K562 (cell line): ENCODE results near the gene MRPL42. TPM values are rescaled to one million over a fixed set of nuclear protein-coding genes. Genes with fewer than 3 reads are reported as not detected.

Experiments used
- CSDE1 ChIP-seq, 2 experiments: fragments of 450-650 bp; IDR thresholded peaks; 2 replicates each; pipeline ENCODE4 v1.6.1; 2016; ENCODE audit warnings: mild to moderate bottlenecking in 1 of 2
- ILF3 ChIP-seq: fragments of 450-650 bp; IDR thresholded peaks from 2 replicates; pipeline ENCODE4 v1.6.1; 2018; ENCODE audit warnings: antibody characterized with exemption, mild to moderate bottlenecking, moderate library complexity, borderline replicate concordance
- MYC ChIP-seq, 2 experiments: fragments of 250-450 bp in 1 of 2; sonication (Bioruptor Pico) in 1 of 2; IDR thresholded peaks; 2 replicates each; pipeline versions ENCODE4 v1.5.1 to v1.6.1; 2012 to 2021; ENCODE audit warnings: low read depth in 2 of 2, borderline replicate concordance in 1 of 2, improper control_type of control experiment in 1 of 2, low read length in 1 of 2, mild to moderate bottlenecking in 1 of 2, moderate library complexity in 1 of 2
- ZNF668 ChIP-seq: fragments of 250-450 bp; sonication (Bioruptor Pico); IDR thresholded peaks from 2 replicates; pipeline ENCODE4 v1.8.0; 2022; ENCODE audit warnings: mild to moderate bottlenecking, inconsistent platforms
- polyA plus RNA-seq, 8 experiments: library from polyadenylated mRNA; depleted of rRNA in 4 of 8; stranded (reverse) in 5 of 8; unstranded in 3 of 8; fragments of >200 nt; fragmentation: Nextera tagmentation in 2 of 8; fragmentation: Illumina TruSeq in 1 of 8; extraction: Ambion mirVana in 2 of 8; extraction: Trizol in 1 of 8; gene quantifications; 2 replicates each; pipeline versions ENCODE4 v1.2.1 to v1.2.3, GENCODE V29; 2011 to 2014; ENCODE audit warnings: inconsistent platforms in 1 of 8, missing spikeins in 1 of 8
- total RNA-seq, 7 experiments: library from RNA; depleted of rRNA in 6 of 7; stranded (reverse); fragments of >200 nt in 6 of 7; fragmentation: Illumina TruSeq in 2 of 7; extraction: Trizol in 2 of 7; gene quantifications; 2 replicates each; pipeline versions ENCODE4 v1.2.1 to v1.2.3, GENCODE V29; 2011 to 2021; ENCODE audit warnings: low replicate concordance in 1 of 7
- TF ChIP-seq, protein P1 (sequence below), 2 experiments: fragments of 450-650 bp in 1 of 2; sonication (generic) in 1 of 2; formaldehyde crosslinking in 1 of 2; IDR thresholded peaks in 1 of 2; conservative IDR thresholded peaks in 1 of 2; 2 replicates each; pipeline versions ENCODE4 v1.6.1 to v1.8.1; 2016 to 2023; ENCODE audit warnings: mild to moderate bottlenecking in 2 of 2, moderate library complexity in 2 of 2, inconsistent platforms in 1 of 2, missing genetic modification reagents in 1 of 2
- TF ChIP-seq, protein P2 (sequence below): fragments of 450-650 bp; IDR thresholded peaks from 2 replicates; pipeline ENCODE4 v1.6.1; 2016; ENCODE audit warnings: borderline replicate concordance
- TF ChIP-seq, protein P3 (sequence below): sonication (generic); formaldehyde crosslinking; IDR thresholded peaks from 2 replicates; pipeline ENCODE4 v1.8.0; 2022; ENCODE audit warnings: mild to moderate bottlenecking, missing genetic modification reagents
- TF ChIP-seq, protein P4 (sequence below): fragments of 450-650 bp; IDR thresholded peaks from 2 replicates; pipeline ENCODE4 v1.6.1; 2016; ENCODE audit warnings: mild to moderate bottlenecking, moderate library complexity

The MRPL42 gene
- total and polyA plus RNA-seq, 9 of the 15 experiments (the other 6 are each of a cell fraction or from before 2014, with no cell fraction given) = 104 to 806 (median 218) TPM

DNA sequence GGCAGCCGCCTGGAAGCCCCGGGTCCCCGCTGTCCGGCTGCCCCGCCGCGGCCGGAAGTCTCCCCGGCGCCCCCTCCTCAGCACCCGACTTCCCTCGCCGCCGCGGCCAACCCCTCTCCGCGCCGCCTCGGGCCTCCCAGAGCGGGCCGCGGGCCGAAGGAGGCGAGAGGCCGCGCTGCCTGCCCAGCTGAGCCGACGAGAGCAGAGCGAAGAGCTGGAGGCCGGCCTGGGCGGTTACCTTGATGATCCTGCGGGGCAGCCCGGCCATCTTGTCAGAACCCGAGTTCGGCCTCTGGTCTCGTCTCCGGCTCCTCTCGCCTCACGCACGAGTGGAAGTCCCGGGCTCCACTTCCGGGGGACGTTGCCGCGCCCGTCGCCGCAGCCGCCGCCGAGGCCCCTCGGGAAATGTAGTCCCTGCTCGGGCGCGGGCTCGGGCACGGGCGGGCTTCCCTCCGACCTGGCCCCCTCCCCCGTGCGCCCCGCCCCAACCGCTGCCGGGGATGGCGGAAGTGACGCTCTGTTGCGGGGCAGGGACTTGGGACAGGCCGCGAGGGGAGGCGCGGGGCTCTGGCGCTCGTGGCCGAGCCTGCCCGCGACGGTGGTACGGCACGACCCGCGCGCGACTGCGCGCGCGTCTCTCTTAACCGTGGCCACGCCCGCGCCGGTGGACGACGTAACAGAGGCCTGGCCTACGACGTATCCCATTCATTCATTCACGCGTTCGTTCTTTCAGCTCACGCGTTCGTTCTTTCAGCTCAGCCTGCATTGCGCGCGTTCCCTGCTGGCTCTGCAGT, 25.5 kb upstream of the MRPL42 start, which contains the start of gene UBE2N (continued):
- TF ChIP-seq, protein P1, sequence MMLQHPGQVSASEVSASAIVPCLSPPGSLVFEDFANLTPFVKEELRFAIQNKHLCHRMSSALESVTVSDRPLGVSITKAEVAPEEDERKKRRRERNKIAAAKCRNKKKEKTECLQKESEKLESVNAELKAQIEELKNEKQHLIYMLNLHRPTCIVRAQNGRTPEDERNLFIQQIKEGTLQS (IDR thresholded peaks at IDR 0.05) = no peak
- TF ChIP-seq, protein P1 (CRISPR knock-in tag; conservative IDR thresholded peaks at IDR 0.05) = no peak
- TF ChIP-seq ILF3 (no peak), ZNF668 (no peak), MYC (IDR thresholded peaks at IDR 0.05; ENCODE audit: low read depth, low read length) (peak; percentile 87), MYC (CRISPR knock-in tag; IDR thresholded peaks at IDR 0.05; ENCODE audit: borderline replicate concordance, low read depth) (no peak), CSDE1 (IDR thresholded peaks at IDR 0.05) (no peak)
- TF ChIP-seq, protein P2, sequence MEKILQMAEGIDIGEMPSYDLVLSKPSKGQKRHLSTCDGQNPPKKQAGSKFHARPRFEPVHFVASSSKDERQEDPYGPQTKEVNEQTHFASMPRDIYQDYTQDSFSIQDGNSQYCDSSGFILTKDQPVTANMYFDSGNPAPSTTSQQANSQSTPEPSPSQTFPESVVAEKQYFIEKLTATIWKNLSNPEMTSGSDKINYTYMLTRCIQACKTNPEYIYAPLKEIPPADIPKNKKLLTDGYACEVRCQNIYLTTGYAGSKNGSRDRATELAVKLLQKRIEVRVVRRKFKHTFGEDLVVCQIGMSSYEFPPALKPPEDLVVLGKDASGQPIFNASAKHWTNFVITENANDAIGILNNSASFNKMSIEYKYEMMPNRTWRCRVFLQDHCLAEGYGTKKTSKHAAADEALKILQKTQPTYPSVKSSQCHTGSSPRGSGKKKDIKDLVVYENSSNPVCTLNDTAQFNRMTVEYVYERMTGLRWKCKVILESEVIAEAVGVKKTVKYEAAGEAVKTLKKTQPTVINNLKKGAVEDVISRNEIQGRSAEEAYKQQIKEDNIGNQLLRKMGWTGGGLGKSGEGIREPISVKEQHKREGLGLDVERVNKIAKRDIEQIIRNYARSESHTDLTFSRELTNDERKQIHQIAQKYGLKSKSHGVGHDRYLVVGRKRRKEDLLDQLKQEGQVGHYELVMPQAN = peak; percentile 62; the same call in 1 of the 2 replicates
- TF ChIP-seq, protein P3, sequence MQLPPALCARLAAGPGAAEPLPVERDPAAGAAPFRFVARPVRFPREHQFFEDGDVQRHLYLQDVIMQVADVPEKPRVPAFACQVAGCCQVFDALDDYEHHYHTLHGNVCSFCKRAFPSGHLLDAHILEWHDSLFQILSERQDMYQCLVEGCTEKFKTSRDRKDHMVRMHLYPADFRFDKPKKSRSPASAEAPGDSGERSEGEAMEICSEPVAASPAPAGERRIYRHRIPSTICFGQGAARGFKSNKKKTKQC (CRISPR knock-in tag) = peak; percentile 75; the same call in 1 of the 2 replicates
- TF ChIP-seq, protein P4, sequence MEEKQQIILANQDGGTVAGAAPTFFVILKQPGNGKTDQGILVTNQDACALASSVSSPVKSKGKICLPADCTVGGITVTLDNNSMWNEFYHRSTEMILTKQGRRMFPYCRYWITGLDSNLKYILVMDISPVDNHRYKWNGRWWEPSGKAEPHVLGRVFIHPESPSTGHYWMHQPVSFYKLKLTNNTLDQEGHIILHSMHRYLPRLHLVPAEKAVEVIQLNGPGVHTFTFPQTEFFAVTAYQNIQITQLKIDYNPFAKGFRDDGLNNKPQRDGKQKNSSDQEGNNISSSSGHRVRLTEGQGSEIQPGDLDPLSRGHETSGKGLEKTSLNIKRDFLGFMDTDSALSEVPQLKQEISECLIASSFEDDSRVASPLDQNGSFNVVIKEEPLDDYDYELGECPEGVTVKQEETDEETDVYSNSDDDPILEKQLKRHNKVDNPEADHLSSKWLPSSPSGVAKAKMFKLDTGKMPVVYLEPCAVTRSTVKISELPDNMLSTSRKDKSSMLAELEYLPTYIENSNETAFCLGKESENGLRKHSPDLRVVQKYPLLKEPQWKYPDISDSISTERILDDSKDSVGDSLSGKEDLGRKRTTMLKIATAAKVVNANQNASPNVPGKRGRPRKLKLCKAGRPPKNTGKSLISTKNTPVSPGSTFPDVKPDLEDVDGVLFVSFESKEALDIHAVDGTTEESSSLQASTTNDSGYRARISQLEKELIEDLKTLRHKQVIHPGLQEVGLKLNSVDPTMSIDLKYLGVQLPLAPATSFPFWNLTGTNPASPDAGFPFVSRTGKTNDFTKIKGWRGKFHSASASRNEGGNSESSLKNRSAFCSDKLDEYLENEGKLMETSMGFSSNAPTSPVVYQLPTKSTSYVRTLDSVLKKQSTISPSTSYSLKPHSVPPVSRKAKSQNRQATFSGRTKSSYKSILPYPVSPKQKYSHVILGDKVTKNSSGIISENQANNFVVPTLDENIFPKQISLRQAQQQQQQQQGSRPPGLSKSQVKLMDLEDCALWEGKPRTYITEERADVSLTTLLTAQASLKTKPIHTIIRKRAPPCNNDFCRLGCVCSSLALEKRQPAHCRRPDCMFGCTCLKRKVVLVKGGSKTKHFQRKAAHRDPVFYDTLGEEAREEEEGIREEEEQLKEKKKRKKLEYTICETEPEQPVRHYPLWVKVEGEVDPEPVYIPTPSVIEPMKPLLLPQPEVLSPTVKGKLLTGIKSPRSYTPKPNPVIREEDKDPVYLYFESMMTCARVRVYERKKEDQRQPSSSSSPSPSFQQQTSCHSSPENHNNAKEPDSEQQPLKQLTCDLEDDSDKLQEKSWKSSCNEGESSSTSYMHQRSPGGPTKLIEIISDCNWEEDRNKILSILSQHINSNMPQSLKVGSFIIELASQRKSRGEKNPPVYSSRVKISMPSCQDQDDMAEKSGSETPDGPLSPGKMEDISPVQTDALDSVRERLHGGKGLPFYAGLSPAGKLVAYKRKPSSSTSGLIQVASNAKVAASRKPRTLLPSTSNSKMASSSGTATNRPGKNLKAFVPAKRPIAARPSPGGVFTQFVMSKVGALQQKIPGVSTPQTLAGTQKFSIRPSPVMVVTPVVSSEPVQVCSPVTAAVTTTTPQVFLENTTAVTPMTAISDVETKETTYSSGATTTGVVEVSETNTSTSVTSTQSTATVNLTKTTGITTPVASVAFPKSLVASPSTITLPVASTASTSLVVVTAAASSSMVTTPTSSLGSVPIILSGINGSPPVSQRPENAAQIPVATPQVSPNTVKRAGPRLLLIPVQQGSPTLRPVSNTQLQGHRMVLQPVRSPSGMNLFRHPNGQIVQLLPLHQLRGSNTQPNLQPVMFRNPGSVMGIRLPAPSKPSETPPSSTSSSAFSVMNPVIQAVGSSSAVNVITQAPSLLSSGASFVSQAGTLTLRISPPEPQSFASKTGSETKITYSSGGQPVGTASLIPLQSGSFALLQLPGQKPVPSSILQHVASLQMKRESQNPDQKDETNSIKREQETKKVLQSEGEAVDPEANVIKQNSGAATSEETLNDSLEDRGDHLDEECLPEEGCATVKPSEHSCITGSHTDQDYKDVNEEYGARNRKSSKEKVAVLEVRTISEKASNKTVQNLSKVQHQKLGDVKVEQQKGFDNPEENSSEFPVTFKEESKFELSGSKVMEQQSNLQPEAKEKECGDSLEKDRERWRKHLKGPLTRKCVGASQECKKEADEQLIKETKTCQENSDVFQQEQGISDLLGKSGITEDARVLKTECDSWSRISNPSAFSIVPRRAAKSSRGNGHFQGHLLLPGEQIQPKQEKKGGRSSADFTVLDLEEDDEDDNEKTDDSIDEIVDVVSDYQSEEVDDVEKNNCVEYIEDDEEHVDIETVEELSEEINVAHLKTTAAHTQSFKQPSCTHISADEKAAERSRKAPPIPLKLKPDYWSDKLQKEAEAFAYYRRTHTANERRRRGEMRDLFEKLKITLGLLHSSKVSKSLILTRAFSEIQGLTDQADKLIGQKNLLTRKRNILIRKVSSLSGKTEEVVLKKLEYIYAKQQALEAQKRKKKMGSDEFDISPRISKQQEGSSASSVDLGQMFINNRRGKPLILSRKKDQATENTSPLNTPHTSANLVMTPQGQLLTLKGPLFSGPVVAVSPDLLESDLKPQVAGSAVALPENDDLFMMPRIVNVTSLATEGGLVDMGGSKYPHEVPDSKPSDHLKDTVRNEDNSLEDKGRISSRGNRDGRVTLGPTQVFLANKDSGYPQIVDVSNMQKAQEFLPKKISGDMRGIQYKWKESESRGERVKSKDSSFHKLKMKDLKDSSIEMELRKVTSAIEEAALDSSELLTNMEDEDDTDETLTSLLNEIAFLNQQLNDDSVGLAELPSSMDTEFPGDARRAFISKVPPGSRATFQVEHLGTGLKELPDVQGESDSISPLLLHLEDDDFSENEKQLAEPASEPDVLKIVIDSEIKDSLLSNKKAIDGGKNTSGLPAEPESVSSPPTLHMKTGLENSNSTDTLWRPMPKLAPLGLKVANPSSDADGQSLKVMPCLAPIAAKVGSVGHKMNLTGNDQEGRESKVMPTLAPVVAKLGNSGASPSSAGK = peak; percentile 85
